IMR-90 (cell line): Measurements from ENCODE around the gene ZNF618. TPM values are rescaled to one million over a fixed set of nuclear protein-coding genes. Genes with fewer than 3 reads are reported as not detected.

Experiments used
- ATAC-seq: fragments of 200-7000 bp; cut with Tn5 transposase; 2 replicates; pipeline ENCODE4 v1.9.1; 2020; ENCODE audit warnings: low read depth, mild to moderate bottlenecking, moderate library complexity
- BruUV-seq: library from RNA; stranded (reverse); fragments of 400-500 nt; replicated peaks from 2 replicates; lab custom pipeline; 2021; lab: Mats Ljungman, UMichigan
- CTCF ChIA-PET: fragments of 300-600 bp; formaldehyde crosslinking; extraction: SDS; loops from one replicate; lab custom pipeline; 2021; ENCODE audit warnings: antibody characterized with exemption; lab: Yijun Ruan, JAX
- POLR2A ChIA-PET: fragments of 300-600 bp; sonication (Branson Sonifier 250); formaldehyde crosslinking; loops from one replicate; lab custom pipeline; 2022; ENCODE audit warnings: antibody characterized with exemption; ENCODE audit not compliant: unreplicated experiment; lab: Charles Lee
- DNase-seq: peaks from one replicate; pipeline ENCODE4 v3.0.0; 2013
- H2AFZ ChIP-seq: replicated peaks from 2 replicates; pipeline ENCODE3; 2013; ENCODE audit warnings: low read length, mild to moderate bottlenecking; ENCODE audit not compliant: poor library complexity
- H2AK5ac ChIP-seq: 2 replicates; pipeline ENCODE4 v1.6.1; 2013; ENCODE audit warnings: low read depth, low read length, inconsistent platforms
- H2AK9ac ChIP-seq: replicated peaks from 2 replicates; pipeline ENCODE3; 2013; ENCODE audit warnings: mild to moderate bottlenecking, low read depth, low read length, moderate library complexity; ENCODE audit not compliant: poor library complexity
- H2BK120ac ChIP-seq: 2 replicates; pipeline ENCODE4 v1.6.1; 2013; ENCODE audit warnings: low read depth, low read length, inconsistent platforms
- H2BK15ac ChIP-seq: 3 replicates; pipeline ENCODE4 v1.6.1; 2013; ENCODE audit warnings: low read depth, low read length, inconsistent platforms
- H2BK20ac ChIP-seq: 2 replicates; pipeline ENCODE4 v1.6.1; 2013; ENCODE audit warnings: low read depth, mild to moderate bottlenecking, inconsistent platforms, low read length, moderate library complexity
- H2BK5ac ChIP-seq: 2 replicates; pipeline ENCODE4 v1.6.1; 2013; ENCODE audit warnings: mild to moderate bottlenecking, low read depth, low read length, inconsistent platforms; ENCODE audit not compliant: poor library complexity, severe bottlenecking
- H3K14ac ChIP-seq: replicated peaks from 2 replicates; pipeline ENCODE4 v1.6.1; 2013; ENCODE audit warnings: low read depth, low read length, inconsistent platforms
- H3K18ac ChIP-seq: 2 replicates; pipeline ENCODE4 v1.6.1; 2013; ENCODE audit warnings: low read depth, low read length, control low read depth
- H3K23ac ChIP-seq: 2 replicates; pipeline ENCODE4 v1.6.1; 2013; ENCODE audit warnings: low read depth, low read length, inconsistent platforms
- H3K27ac ChIP-seq: 2 replicates; pipeline ENCODE4 v1.5.1; 2013; ENCODE audit warnings: mild to moderate bottlenecking, control low read depth, low read length; ENCODE audit not compliant: insufficient read depth
- H3K27me3 ChIP-seq: 2 replicates; pipeline ENCODE4 v1.6.1; 2013; ENCODE audit warnings: low read length; ENCODE audit not compliant: control insufficient read depth, insufficient read depth
- H3K36me3 ChIP-seq: 2 replicates; pipeline ENCODE4 v1.6.1; 2013; ENCODE audit warnings: low read length, mixed read lengths; ENCODE audit not compliant: control insufficient read depth, insufficient read depth
- H3K4ac ChIP-seq: 2 replicates; pipeline ENCODE4 v1.6.1; 2013; ENCODE audit warnings: low read depth, low read length, inconsistent platforms
- H3K4me1 ChIP-seq: 2 replicates; pipeline ENCODE4 v1.6.1; 2013; ENCODE audit warnings: low read length, mixed read lengths; ENCODE audit not compliant: control insufficient read depth, insufficient read depth
- H3K4me2 ChIP-seq: 2 replicates; pipeline ENCODE4 v1.6.1; 2013; ENCODE audit warnings: low read depth, mild to moderate bottlenecking, control low read depth, low read length, moderate library complexity
- H3K4me3 ChIP-seq: 2 replicates; pipeline ENCODE4 v1.5.1; 2013; ENCODE audit warnings: low read depth, mild to moderate bottlenecking, control low read depth, low read length, moderate library complexity; ENCODE audit not compliant: insufficient read depth
- H3K56ac ChIP-seq: 2 replicates; pipeline ENCODE4 v1.6.1; 2013; ENCODE audit warnings: low read length, inconsistent platforms; ENCODE audit not compliant: insufficient read depth; ENCODE audit errors: extremely low read depth
- H3K79me1 ChIP-seq, 2 experiments: 2 replicates each; pipeline ENCODE4 v1.6.1; 2013; ENCODE audit warnings: low read length in 2 of 2, inconsistent platforms in 1 of 2, low read depth in 1 of 2
- H3K9ac ChIP-seq: 2 replicates; pipeline ENCODE4 v1.6.1; 2013; ENCODE audit warnings: low read depth, low read length, control low read depth
- H3K9me1 ChIP-seq: 2 replicates; pipeline ENCODE4 v1.6.1; 2013; ENCODE audit warnings: low read length, inconsistent platforms; ENCODE audit not compliant: insufficient read depth
- H3K9me3 ChIP-seq: 2 replicates; pipeline ENCODE4 v1.6.1; 2013; ENCODE audit warnings: low read length; ENCODE audit not compliant: control insufficient read depth, insufficient read depth
- H4K20me1 ChIP-seq: 2 replicates; pipeline ENCODE4 v1.6.1; 2013; ENCODE audit warnings: low read length, inconsistent platforms; ENCODE audit not compliant: insufficient read depth
- H4K5ac ChIP-seq: 2 replicates; pipeline ENCODE4 v1.6.1; 2013; ENCODE audit warnings: mild to moderate bottlenecking, low read depth, low read length, control low read depth
- H4K8ac ChIP-seq, 2 experiments: 2 replicates each; pipeline ENCODE4 v1.6.1; 2013; ENCODE audit warnings: low read depth in 2 of 2, low read length in 2 of 2, control low read depth in 1 of 2, inconsistent platforms in 1 of 2
- H4K91ac ChIP-seq: 2 replicates; pipeline ENCODE4 v1.6.1; 2013; ENCODE audit warnings: low read depth, low read length, inconsistent platforms; ENCODE audit not compliant: insufficient read depth
- BHLHE40 ChIP-seq: fragments of 150-350 bp; IDR thresholded peaks from 2 replicates; pipeline ENCODE4 v1.6.1; 2016; ENCODE audit warnings: mild to moderate bottlenecking, low read depth, low read length
- CEBPB ChIP-seq: IDR thresholded peaks from 2 replicates; pipeline ENCODE4 v1.6.1; 2012; ENCODE audit warnings: low read depth, low read length, improper control_type of control experiment
- CHD1 ChIP-seq: IDR thresholded peaks from 2 replicates; pipeline ENCODE4 v1.6.1; 2012; ENCODE audit warnings: low read depth, low read length, improper control_type of control experiment
- NFE2L2 ChIP-seq: fragments of 150-350 bp; IDR thresholded peaks from 2 replicates; pipeline ENCODE4 v1.6.1; 2016; ENCODE audit warnings: low read depth, mild to moderate bottlenecking, low read length
- POLR2A ChIP-seq: IDR thresholded peaks from 2 replicates; pipeline ENCODE4 v1.6.1; 2012; ENCODE audit warnings: mild to moderate bottlenecking, low read depth, low read length
- RAD21 ChIP-seq: IDR thresholded peaks from 2 replicates; pipeline ENCODE4 v1.6.1; 2012; ENCODE audit warnings: low read length, improper control_type of control experiment
- SMC3 ChIP-seq: fragments of 150-350 bp; IDR thresholded peaks from 2 replicates; pipeline ENCODE4 v1.6.1; 2016; ENCODE audit warnings: low read depth, mild to moderate bottlenecking, antibody characterized with exemption, low read length, moderate library complexity
- WGBS, 2 experiments: methylation state at CpG; one replicate each; pipeline versions ENCODE4 v1.1.5 to v1.1.7; 2013; ENCODE audit warnings: missing lambda C conversion rate in 2 of 2; ENCODE audit not compliant: insufficient read length in 1 of 2; ENCODE audit errors: extremely low coverage in 2 of 2; 5-methylcytosine and 5-hydroxymethylcytosine counted together
- dilution Hi-C: fragments of 300-500 bp; cut with HindIII; formaldehyde crosslinking; loops from one replicate; pipeline ENCODE4 v1.14.3; 2018; ENCODE audit warnings: low sequenced_read_pairs; ENCODE audit not compliant: unreplicated experiment
- in situ Hi-C: fragments of 300-500 bp; cut with MboI; formaldehyde crosslinking; loops from 3 replicates; pipeline ENCODE4 v1.14.3; 2019; ENCODE audit warnings: low sequenced_read_pairs, inconsistent platforms, mixed read lengths
- intact Hi-C: fragments of 100-400 bp; cut with micrococcal nuclease; formaldehyde crosslinking; loops from 2 replicates; pipeline ENCODE4 v1.10.0; 2022
- polyA plus RNA-seq, 3 experiments: library from polyadenylated mRNA; depleted of rRNA; stranded (reverse); fragments of >200 nt; gene quantifications; 2 replicates each; pipeline ENCODE4 v1.2.3, GENCODE V29; 2012; ENCODE audit warnings: low replicate concordance in 1 of 3
- total RNA-seq: library from RNA; depleted of rRNA; stranded (reverse); fragments of >200 nt; gene quantifications from 2 replicates; pipeline ENCODE4 v1.2.3, GENCODE V29; 2012

Gene ZNF618
- total and polyA plus RNA-seq, 2 of the 4 experiments (the other 2 are of a cell fraction) = 8.2 to 9.4 TPM

DNA sequence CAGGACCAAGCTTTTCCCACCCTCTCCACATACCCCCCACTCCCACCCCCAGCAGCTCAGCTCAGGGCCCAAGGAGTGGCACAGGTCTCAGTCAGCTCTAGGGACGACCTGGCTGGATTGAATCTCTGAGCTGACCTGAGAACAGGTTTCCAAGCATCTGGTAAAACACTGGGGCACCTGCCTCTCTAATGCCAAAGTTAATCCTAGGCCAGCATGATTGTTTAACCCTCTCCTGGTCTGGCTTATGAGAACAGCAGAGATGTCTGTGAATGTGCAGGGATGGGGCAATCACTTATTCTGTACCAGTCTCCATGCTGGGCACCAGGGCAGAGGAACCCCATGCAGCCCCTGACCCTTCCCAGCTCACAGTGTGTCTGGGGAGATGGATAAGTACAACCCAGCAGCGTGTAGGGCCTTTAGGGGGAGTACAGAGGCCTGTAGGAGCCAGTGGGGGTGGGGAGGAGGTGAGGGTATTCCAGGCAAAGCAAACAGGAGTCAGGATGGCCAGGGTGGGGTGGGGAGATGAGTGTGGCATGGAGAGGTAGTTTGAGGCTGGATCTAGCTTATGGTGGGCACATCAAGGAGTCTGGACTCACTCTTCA is 223.7 kb downstream of the ZNF618 start:
- no peak overlapping the region for H3K9ac ChIP-seq
- H2AK5ac ChIP-seq = no peak overlapping the region
- peaks cover 60% of the 10 kb centered on the region for H3K27me3 ChIP-seq
- H4K91ac ChIP-seq = no peak overlapping the region
- H3K9me3 ChIP-seq = peaks cover 16% of the 10 kb centered on the region
- no peak overlapping the region for H4K5ac ChIP-seq
- H3K18ac ChIP-seq = no peak overlapping the region
- WGBS, 2 experiments = 80% methylated on average over 1 of the region's 2 CpGs; no CpG with 5 or more reads in 1 of the 2 experiments
- no peaks in the 10 kb centered on the region for H3K9me1 ChIP-seq
- H4K20me1 ChIP-seq = no peaks in the 10 kb centered on the region
- ChIA-PET POLR2A (no interaction called here), CTCF (interaction anchor here (0.9 to 2.6 kb wide), 4 partner anchors 8 to 200 kb away, joined by 3 to 6 read pairs (median 4); no protein-coding TSS in a partner anchor)
- no peak overlapping the region for H3K4me2 ChIP-seq
- H2BK5ac ChIP-seq = no peak overlapping the region
- no peak overlapping the region for H2AFZ ChIP-seq
- BruUV-seq = no TSS peak
- no peak overlapping the region for H3K27ac ChIP-seq
- no peak overlapping the region for H3K56ac ChIP-seq
- H3K4me3 ChIP-seq = no peak overlapping the region
- TF ChIP-seq RAD21 (no peak), CEBPB (no peak), CHD1 (no peak), POLR2A (no peak), BHLHE40 (no peak), NFE2L2 (no peak), SMC3 (no peak)
- no peak overlapping the region for H3K14ac ChIP-seq
- H2AK9ac ChIP-seq = no peak overlapping the region
- H3K79me1 ChIP-seq = no peaks in the 10 kb centered on the region
- ATAC-seq = no peak
- intact Hi-C loops (no loop called here), in situ Hi-C loops (no loop called here), dilution Hi-C loops (no loop called here)
- H3K4ac ChIP-seq = no peak overlapping the region
- H2BK15ac ChIP-seq = no peak overlapping the region
- H3K23ac ChIP-seq = no peak overlapping the region
- no peak overlapping the region for H2BK120ac ChIP-seq
- no peaks in the 10 kb centered on the region for H3K4me1 ChIP-seq
- DNase-seq = no peak
- no peaks in the 10 kb centered on the region for H3K36me3 ChIP-seq
- no peak overlapping the region for H4K8ac ChIP-seq
- no peak overlapping the region for H2BK20ac ChIP-seq
